ENCODE measurements around the gene PPP1R15B.
"Not testable (repeated sequence)": the region's sequence is repeated elsewhere in the genome, so short reads cannot be mapped to it uniquely, and the experiment has no call there.

PPP1R15B gene

GRCh38 chr1:204443871-204444581 lies 32.4 kb upstream of the PPP1R15B start:
- no peak for DNase-seq

- DNase-seq, result no peak
Measured at GRCh38 chr1:204443260-204443619, 31.6 kb upstream of the PPP1R15B start.

- no peak for DNase-seq
Measured at GRCh38 chr1:204442376-204443259, 31.0 kb upstream of the PPP1R15B start.

GRCh38 chr1:204441558-204441957 lies 29.9 kb upstream of the PPP1R15B start:
- no peak for DNase-seq

GRCh38 chr1:204439621-204440375 lies 28.2 kb upstream of the PPP1R15B start:
- no peak for DNase-seq

GRCh38 chr1:204438628-204439027 lies 27.0 kb upstream of the PPP1R15B start:
- peak; percentile 96 for DNase-seq

GRCh38 chr1:204437796-204438570 lies 26.4 kb upstream of the PPP1R15B start:
- no peak for DNase-seq

GRCh38 chr1:204435872-204436271 lies 24.3 kb upstream of the PPP1R15B start:
- DNase-seq, result no peak

GRCh38 chr1:204435381-204435831 lies 23.8 kb upstream of the PPP1R15B start:
- peak; percentile 56 for DNase-seq

- no peak for DNase-seq
Measured at GRCh38 chr1:204434116-204434755, 22.6 kb upstream of the PPP1R15B start.

GRCh38 chr1:204432708-204433107 lies 21.1 kb upstream of the PPP1R15B start:
- no peak for DNase-seq

GRCh38 chr1:204431310-204432184 lies 19.9 kb upstream of the PPP1R15B start:
- DNase-seq, result peak; percentile 80

GRCh38 chr1:204429746-204430145 lies 18.1 kb upstream of the PPP1R15B start:
- DNase-seq, result no peak

GRCh38 chr1:204426971-204427701 lies 15.5 kb upstream of the PPP1R15B start:
- DNase-seq, result no peak

GRCh38 chr1:204426474-204426873 lies 14.9 kb upstream of the PPP1R15B start:
- no peak for DNase-seq

- DNase-seq, result peak; percentile 62
Measured at GRCh38 chr1:204426035-204426436, 14.4 kb upstream of the PPP1R15B start.

GRCh38 chr1:204424621-204425020 lies 13.0 kb upstream of the PPP1R15B start:
- no peak for DNase-seq

GRCh38 chr1:204422061-204422705 lies 10.6 kb upstream of the PPP1R15B start:
- not testable (repeated sequence) for DNase-seq

GRCh38 chr1:204421441-204421840 lies 9.8 kb upstream of the PPP1R15B start:
- DNase-seq, result no peak

Measured in fibroblast of skin of abdomen (primary cell).